Epithelial cell of proximal tubule (primary cell): ENCODE results near the gene SLC25A45. TPM values are rescaled to one million over a fixed set of nuclear protein-coding genes. Genes with fewer than 3 reads are reported as not detected.

Source experiments
- DNase-seq: peaks from one replicate; pipeline ENCODE4 v3.0.0-alpha.2; 2011; ENCODE audit warnings: low read depth
- H3K4me3 ChIP-seq: 2 replicates; pipeline ENCODE4 v1.5.1; 2011; ENCODE audit warnings: low read depth, mild to moderate bottlenecking, low read length
- CTCF ChIP-seq: conservative IDR thresholded peaks from 2 replicates; pipeline ENCODE4 v1.5.1; 2012; ENCODE audit warnings: low read depth, mild to moderate bottlenecking, low read length
- total RNA-seq: library from RNA; depleted of rRNA; stranded (reverse); fragments of >200 nt; gene quantifications from 2 replicates; pipeline ENCODE4 v1.2.3, GENCODE V29; 2015

SLC25A45 gene
- total RNA-seq, 1 donor from 2014 or later, result 0.29 TPM

DNA sequence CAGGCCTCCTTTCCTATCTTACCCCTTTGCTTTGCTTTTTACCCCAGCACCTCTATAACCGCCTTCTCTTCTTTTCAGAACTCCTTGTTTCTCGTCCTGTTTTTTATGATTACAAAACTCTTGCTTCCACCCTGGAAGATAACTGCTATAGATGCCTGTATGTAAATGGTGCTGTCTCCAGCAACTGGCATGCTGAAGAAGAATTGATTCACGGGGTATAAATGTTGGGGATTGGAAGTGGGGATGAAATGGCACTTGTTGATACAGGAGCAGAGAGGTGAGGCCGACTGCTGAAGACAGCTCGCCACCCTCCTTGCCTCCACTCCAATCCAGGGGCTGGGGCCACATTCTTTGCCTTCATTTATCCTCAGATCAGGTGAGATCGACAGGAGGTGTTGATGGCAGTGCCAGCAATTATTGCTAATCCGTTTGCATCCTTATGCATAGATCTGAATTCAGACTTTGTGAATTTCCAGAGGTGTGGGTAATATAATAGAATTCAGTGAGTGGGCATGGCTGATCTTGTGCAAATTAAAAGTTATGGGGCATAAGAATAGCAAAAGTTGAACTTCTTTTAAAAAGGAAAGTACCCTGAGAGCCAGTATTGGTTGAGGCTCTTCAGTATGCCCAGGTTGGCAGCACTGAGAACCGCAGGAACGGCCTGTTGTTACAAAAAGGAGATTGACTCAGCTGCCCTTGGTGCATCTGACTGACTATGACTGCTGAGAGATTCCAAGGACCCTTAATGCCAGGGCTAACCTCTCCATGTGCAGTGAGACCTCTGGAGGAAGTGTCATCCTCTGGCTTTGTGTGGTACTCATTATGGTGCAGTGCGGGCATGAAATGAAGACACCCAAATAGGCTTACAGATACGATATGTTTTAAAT, 45.5 kb upstream of the SLC25A45 start:
- TF ChIP-seq CTCF, result no peak
- no peak for DNase-seq
- peak overlapping the region; percentile 85 for H3K4me3 ChIP-seq

DNA sequence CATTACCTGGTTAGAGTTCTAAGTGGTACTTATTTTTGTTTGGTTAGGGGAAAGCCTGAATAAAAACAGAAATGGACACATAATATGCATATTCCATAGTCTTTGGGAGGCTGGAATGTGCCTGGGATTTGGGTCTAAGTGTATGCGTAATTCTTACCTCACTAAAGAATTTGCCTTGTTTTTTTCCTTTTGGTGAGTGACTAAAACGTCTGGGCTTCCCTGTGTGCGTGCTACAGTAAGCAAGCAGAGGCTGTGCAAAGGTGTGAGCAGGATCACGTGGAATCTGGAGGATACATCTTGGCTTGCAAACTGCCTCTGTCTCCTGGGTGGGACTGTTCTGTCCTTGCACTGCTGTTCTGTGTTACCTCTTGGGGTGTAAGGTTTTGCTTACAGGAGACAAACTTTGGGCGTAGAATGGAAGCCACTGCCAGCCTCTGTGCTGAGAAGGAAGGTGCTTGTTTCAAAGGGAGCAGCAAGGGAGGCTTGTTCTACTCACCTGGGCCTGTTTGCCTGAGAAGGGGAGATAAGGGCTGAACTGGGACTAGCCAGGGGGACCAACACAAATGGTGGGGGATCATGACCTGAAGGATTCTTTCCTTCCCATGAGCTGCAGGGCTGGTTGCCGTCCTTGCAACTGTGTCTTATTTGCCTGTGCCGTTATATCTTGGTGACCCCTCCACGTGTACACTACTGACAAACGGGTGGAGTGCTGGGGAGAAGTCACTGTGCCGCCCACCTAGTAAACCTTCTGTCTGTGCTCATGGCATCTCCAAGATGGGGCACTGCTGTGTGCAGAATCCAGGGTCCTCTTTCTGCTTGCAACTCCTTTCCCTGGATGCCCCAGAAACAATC, 44.6 kb upstream of the SLC25A45 start:
- peak overlapping the region; percentile 85 for H3K4me3 ChIP-seq
- no peak for TF ChIP-seq CTCF
- peak; percentile 70 for DNase-seq

GRCh38 chr11:65425971-65426838, 43.8 kb upstream of the SLC25A45 start:
- peak overlapping the region; percentile 85 for H3K4me3 ChIP-seq
- TF ChIP-seq CTCF, result no peak
- DNase-seq, result peak; percentile 59

GRCh38 chr11:65425105-65425970, 42.9 kb upstream of the SLC25A45 start:
- H3K4me3 ChIP-seq, result peak overlapping the region; percentile 85
- TF ChIP-seq CTCF, result no peak
- DNase-seq, result no peak

GRCh38 chr11:65424205-65425104, 42.0 kb upstream of the SLC25A45 start:
- DNase-seq, result no peak
- H3K4me3 ChIP-seq, result peak overlapping the region; percentile 85
- TF ChIP-seq CTCF, result no peak
